Kidney (tissue), 22 donors: Measurements from ENCODE around the gene POLR3H. TPM values are rescaled to one million over a fixed set of nuclear protein-coding genes. Genes with fewer than 3 reads are reported as not detected.
"Not testable (repeated sequence)": the region's sequence is repeated elsewhere in the genome, so short reads cannot be mapped to it uniquely, and the experiment has no call there.

Source experiments
- DNase-seq, 5 donors: peaks; one replicate each; pipeline ENCODE4 v3.0.0-alpha.2; 2013 to 2020
- FAIRE-seq: peaks from 2 replicates; lab custom pipeline; 2012; peaks lifted over from hg19 to GRCh38; lab: Jason Lieb, UNC
- H3K27ac ChIP-seq, 2 donors: one replicate each; pipeline ENCODE4 v1.7.0; 2013; ENCODE audit warnings: low read depth in 2 of 2, low read length in 2 of 2, inconsistent platforms in 1 of 2
- H3K27me3 ChIP-seq: one replicate; pipeline ENCODE4 v1.7.1; 2013; ENCODE audit warnings: low read length, inconsistent platforms; ENCODE audit not compliant: control insufficient read depth, insufficient read depth
- H3K36me3 ChIP-seq, 3 donors: one replicate each; pipeline versions ENCODE4 v1.7.0 to v1.7.1; 2013; ENCODE audit warnings: low read length in 3 of 3, control low read depth in 1 of 3, inconsistent platforms in 1 of 3; ENCODE audit not compliant: insufficient read depth in 3 of 3, control insufficient read depth in 2 of 3
- H3K4me1 ChIP-seq, 3 donors: one replicate each; pipeline versions ENCODE4 v1.7.0 to v1.7.1; 2013; ENCODE audit warnings: low read length in 3 of 3, inconsistent platforms in 1 of 3, low read depth in 1 of 3; ENCODE audit not compliant: control insufficient read depth in 2 of 3, insufficient read depth in 2 of 3
- H3K4me3 ChIP-seq, 3 donors: one replicate each; pipeline versions ENCODE4 v1.7.0 to v1.8.1; 2013; ENCODE audit warnings: low read length in 3 of 3, control low read depth in 1 of 3, inconsistent platforms in 1 of 3
- H3K9ac ChIP-seq, 3 donors: one replicate each; pipeline versions ENCODE4 v1.7.0 to v1.7.1; 2013; ENCODE audit warnings: low read length in 3 of 3, control low read depth in 1 of 3, inconsistent platforms in 1 of 3
- H3K9me3 ChIP-seq, 3 donors: one replicate each; pipeline versions ENCODE4 v1.7.0 to v1.7.1; 2013; ENCODE audit warnings: low read length in 3 of 3, control low read depth in 1 of 3, inconsistent platforms in 1 of 3; ENCODE audit not compliant: control insufficient read depth in 2 of 3, insufficient read depth in 1 of 3
- intact Hi-C: fragments of 100-400 bp; cut with DNase I; formaldehyde crosslinking; loops from one replicate; pipeline ENCODE4 v1.11.1; 2022
- long read RNA-seq, 10 donors: library from polyadenylated mRNA in 1 of 10; unstranded in 1 of 10; transcript quantifications; one replicate each; pipeline ENCODE4 v2.0.0 and lab custom pipeline, GENCODE V29; 2021 to 2026
- polyA plus RNA-seq: library from polyadenylated mRNA; stranded (reverse); fragments of 350-450 nt; fragmentation: Illumina TruSeq; extraction: RNeasy Lipid Tissue Mini Kit (QIAGEN cat#74804); gene quantifications from one replicate; pipeline ENCODE4 v1.2.3, GENCODE V29; 2014; ENCODE audit warnings: low read depth, low replicate concordance; ENCODE audit not compliant: insufficient read depth
- total RNA-seq: library from RNA; stranded (reverse); fragmentation: NEBNext Ultra II Directional; extraction: Animal tissue kit (Norgen Biotek cat#: 25700); gene quantifications from one replicate; pipeline ENCODE4 v1.2.1, GENCODE V29; 2021
- TF ChIP-seq, protein P1 (sequence below): IDR thresholded peaks from 3 replicates; pipeline ENCODE4 v1.5.1; 2012; ENCODE audit warnings: mild to moderate bottlenecking, moderate library complexity, borderline replicate concordance; ENCODE audit not compliant: insufficient read depth; ENCODE audit errors: extremely low read depth
- donor health status: control.
- donor health status: control.
- donor health status: control.
- donor health status: control.
- donor health status: control.
- donor health status: DM: yes; HTN: yes; CAD: no.
- donor health status: Normal renal cell carcinoma (clear cell type).

POLR3H gene, protein sequence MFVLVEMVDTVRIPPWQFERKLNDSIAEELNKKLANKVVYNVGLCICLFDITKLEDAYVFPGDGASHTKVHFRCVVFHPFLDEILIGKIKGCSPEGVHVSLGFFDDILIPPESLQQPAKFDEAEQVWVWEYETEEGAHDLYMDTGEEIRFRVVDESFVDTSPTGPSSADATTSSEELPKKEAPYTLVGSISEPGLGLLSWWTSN
- total RNA-seq (39.4 TPM), polyA plus RNA-seq (37.4 TPM)
- long read RNA-seq, donor 1, full-length matches to known transcripts: 6 of 186 reads
- long read RNA-seq, donor 1, partial matches to known transcripts: 167 of 186 reads
- long read RNA-seq, donor 1, other reads (novel, unspliced or antisense): 13 of 186 reads
- long read RNA-seq, donor 2, full-length matches to known transcripts: 1 of 1 reads
- long read RNA-seq, donor 2, partial matches to known transcripts: 0 of 1 reads
- long read RNA-seq, donor 2, other reads (novel, unspliced or antisense): 0 of 1 reads
- long read RNA-seq, donor 3, full-length matches to known transcripts: 8 of 175 reads
- long read RNA-seq, donor 3, partial matches to known transcripts: 167 of 175 reads
- long read RNA-seq, donor 3, other reads (novel, unspliced or antisense): 0 of 175 reads
- long read RNA-seq, donor 4, full-length matches to known transcripts: 11 of 11 reads
- long read RNA-seq, donor 4, partial matches to known transcripts: 0 of 11 reads
- long read RNA-seq, donor 4, other reads (novel, unspliced or antisense): 0 of 11 reads
- long read RNA-seq, donor 5: 0 reads
- long read RNA-seq, donor 6: 0 reads
- long read RNA-seq, donor 7, full-length matches to known transcripts: 47 of 61 reads
- long read RNA-seq, donor 7, partial matches to known transcripts: 10 of 61 reads
- long read RNA-seq, donor 7, other reads (novel, unspliced or antisense): 4 of 61 reads
- long read RNA-seq, donor 8, full-length matches to known transcripts: 10 of 10 reads
- long read RNA-seq, donor 8, partial matches to known transcripts: 0 of 10 reads
- long read RNA-seq, donor 8, other reads (novel, unspliced or antisense): 0 of 10 reads
- long read RNA-seq, donor 9, full-length matches to known transcripts: 1 of 1 reads
- long read RNA-seq, donor 9, partial matches to known transcripts: 0 of 1 reads
- long read RNA-seq, donor 9, other reads (novel, unspliced or antisense): 0 of 1 reads
- long read RNA-seq, donor 10, full-length matches to known transcripts: 7 of 186 reads
- long read RNA-seq, donor 10, partial matches to known transcripts: 179 of 186 reads
- long read RNA-seq, donor 10, other reads (novel, unspliced or antisense): 0 of 186 reads

DNA sequence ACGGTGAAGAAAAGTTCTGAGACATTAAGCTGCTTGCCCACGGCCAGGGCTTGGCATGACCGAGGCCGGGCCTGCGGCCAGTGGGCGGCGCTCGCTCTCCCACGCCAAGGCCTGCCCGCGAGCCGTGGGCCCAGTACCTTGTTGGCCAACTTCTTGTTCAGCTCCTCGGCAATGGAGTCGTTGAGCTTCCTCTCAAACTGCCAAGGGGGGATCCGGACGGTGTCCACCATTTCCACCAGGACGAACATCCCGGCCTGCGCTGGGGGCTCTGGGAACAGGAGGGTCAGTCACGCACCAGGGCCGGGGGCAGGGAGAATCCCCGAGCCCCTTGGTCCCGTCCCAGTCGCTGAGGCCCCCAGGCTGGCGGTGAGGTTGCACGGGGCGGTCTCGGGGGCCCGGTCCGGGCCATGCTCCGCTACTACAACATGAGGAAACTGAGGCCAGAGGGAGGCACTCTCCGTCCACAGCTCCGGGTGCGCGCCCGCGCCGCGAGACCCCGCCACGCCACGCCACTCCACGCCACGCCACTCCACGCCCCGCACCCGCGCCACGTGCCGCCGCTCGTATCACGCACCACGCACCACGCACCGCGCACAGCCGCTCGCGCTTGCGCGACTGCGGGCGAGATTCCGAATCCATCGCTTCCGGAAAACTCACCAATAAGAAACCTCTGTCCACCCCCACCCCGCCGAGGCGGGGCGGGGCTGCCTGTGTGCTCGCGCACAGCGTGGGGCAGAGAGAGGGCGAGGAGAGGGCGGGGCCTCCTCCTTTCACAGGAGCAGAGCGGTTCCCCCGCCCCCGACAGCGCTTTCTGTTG lies at the start of gene POLR3H:
POLR3H (minus strand) TSS at position 617 of the 817 bp plus-strand sequence; CDS start at position 248, 369 bp downstream.
- H3K36me3 ChIP-seq: peaks cover 0 to 5% (median 2%) of the 10 kb centered on the region in 3 donors
- peak; percentile 98 to 100 (median 99) for DNase-seq

DNA sequence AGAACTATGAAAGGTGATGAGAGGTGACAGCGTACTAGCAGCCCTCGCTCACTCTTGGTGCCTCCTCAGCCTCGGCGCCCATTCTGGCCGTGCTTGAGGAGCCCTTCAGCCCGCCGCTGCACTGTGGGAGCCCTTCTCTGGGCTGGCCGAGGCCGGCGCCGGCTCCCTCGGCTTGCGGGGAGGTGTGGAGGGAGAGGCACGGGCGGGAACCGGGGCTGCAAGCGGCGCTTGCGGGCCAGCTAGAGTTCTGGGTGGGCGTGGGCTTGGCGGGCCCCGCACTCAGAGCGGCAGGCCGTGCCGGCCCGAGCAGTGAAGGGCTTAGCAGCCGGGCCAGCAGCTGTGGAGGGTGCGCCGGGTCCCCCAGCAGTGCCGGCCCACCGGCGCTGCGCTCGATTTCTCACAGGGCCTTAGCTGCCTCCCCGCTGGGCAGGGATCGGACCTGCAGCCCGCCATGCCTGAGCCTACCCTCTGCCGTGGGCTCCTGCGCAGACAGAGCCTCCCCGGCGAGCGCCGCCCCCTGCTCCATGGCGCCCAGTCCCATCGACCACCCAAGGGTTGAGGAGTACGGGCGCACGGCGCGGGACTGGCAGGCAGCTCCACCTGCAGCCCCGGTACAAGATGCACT lies 49.2 kb upstream of the POLR3H start:
- peak in 1 of 5 donors; percentile 71 for DNase-seq
- H3K27ac ChIP-seq, H3K4me3 ChIP-seq, H3K27me3 ChIP-seq, H3K36me3 ChIP-seq, intact Hi-C loops, FAIRE-seq, H3K9me3 ChIP-seq, H3K9ac ChIP-seq: not testable (repeated sequence)
- H3K4me1 ChIP-seq: peaks cover 0 to 15% (median 0%) of the 10 kb centered on the region in 3 donors

More for the DNA sequence above, at the start of gene POLR3H:
- peak within 1 kb of the TSS; percentile 80 to 82 for H3K27ac ChIP-seq
- H3K9ac ChIP-seq: peak within 1 kb of the TSS; percentile 28 to 79 (median 60)
- H3K9me3 ChIP-seq: no peaks in the 10 kb centered on the region
- peak within 1 kb of the TSS; percentile 64 to 82 (median 65) for H3K4me3 ChIP-seq
- FAIRE-seq: peak; percentile 89
- intact Hi-C loops: no loop called here
- peaks cover 0 to 11% (median 6%) of the 10 kb centered on the region in 3 donors for H3K4me1 ChIP-seq
- TF ChIP-seq, protein P1, sequence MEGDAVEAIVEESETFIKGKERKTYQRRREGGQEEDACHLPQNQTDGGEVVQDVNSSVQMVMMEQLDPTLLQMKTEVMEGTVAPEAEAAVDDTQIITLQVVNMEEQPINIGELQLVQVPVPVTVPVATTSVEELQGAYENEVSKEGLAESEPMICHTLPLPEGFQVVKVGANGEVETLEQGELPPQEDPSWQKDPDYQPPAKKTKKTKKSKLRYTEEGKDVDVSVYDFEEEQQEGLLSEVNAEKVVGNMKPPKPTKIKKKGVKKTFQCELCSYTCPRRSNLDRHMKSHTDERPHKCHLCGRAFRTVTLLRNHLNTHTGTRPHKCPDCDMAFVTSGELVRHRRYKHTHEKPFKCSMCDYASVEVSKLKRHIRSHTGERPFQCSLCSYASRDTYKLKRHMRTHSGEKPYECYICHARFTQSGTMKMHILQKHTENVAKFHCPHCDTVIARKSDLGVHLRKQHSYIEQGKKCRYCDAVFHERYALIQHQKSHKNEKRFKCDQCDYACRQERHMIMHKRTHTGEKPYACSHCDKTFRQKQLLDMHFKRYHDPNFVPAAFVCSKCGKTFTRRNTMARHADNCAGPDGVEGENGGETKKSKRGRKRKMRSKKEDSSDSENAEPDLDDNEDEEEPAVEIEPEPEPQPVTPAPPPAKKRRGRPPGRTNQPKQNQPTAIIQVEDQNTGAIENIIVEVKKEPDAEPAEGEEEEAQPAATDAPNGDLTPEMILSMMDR: peak; percentile 69
- H3K27me3 ChIP-seq: no peaks in the 10 kb centered on the region

DNA sequence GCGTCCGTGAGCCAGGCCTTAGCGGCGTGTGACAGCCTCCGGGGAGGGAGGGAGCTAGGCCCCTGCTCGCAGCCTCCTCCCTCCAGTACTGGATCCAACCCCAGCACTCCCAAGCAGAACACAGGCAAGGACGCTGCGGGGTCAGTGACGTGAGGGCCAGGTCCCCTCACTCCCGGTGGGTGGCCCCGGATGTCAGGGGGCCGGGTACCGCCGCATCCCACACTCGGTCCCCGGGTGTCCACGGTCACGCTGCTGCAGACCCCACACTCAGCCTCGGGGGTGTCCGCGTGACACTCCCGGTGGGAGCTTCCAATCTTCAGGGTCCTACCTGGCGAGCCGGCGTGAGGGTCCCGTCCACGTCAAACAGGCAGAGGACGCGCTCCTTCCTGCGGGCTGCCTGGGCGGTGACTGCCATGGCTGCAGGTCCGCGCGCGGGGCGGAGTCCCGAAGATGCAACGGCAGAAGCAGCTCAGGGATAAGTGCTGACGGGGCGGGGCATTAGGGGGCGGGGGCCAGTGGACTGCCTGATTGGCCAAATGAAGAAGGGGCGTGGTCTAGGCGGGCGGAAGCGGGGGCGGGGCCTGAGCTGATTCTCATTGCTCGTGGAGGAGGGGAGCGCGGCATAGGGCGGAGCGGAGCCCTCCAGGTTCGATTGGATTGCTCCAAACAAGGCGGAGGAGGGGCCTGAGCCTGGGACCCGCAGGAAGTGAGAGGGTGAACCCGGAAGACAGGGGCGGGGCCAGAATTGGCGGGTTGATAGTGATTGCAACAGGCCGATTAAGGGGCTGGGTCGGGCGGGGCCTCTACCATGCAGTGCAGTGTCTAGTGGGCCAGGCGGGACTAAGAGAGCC lies 45.3 kb upstream of the POLR3H start, which contains the start of gene PMM1:
PMM1 (minus strand) TSS at position 450 of the 851 bp plus-strand sequence; CDS start at position 415, 35 bp downstream.
- FAIRE-seq (peak; percentile 95), DNase-seq (peak; percentile 100)
- H3K4me3 ChIP-seq: peak within 1 kb of the TSS; percentile 69 to 95 (median 87)
- H3K9me3 ChIP-seq: no peaks in the 10 kb centered on the region
- H3K36me3 ChIP-seq: peaks cover 0 to 3% (median 0%) of the 10 kb centered on the region in 3 donors
- intact Hi-C loops: no loop called here
- H3K4me1 ChIP-seq: peaks cover 0 to 14% (median 4%) of the 10 kb centered on the region in 3 donors
- no peaks in the 10 kb centered on the region for H3K27me3 ChIP-seq
- peak within 1 kb of the TSS; percentile 54 to 68 (median 67) for H3K9ac ChIP-seq
- TF ChIP-seq, protein P1: no peak
- H3K27ac ChIP-seq: peak within 1 kb of the TSS; percentile 76 to 85
